Liver (tissue), 9 donors: ENCODE results near the gene SCRN1. TPM values are rescaled to one million over a fixed set of nuclear protein-coding genes. Genes with fewer than 3 reads are reported as not detected.

Experiments
- DNase-seq: peaks from one replicate; pipeline ENCODE4 v3.0.0-alpha.2; 2017; ENCODE audit warnings: low spot score
- H3K27ac ChIP-seq, 2 donors: one replicate each; pipeline ENCODE4 v1.7.0; 2013; ENCODE audit warnings: inconsistent platforms in 2 of 2, low read length in 2 of 2, control low read depth in 1 of 2, low read depth in 1 of 2, mild to moderate bottlenecking in 1 of 2
- H3K27me3 ChIP-seq, 4 donors: one replicate each; pipeline versions ENCODE4 v1.6.1 to v1.7.0; 2013; ENCODE audit warnings: low read length in 3 of 4, inconsistent platforms in 1 of 4, mild to moderate bottlenecking in 1 of 4, moderate library complexity in 1 of 4; ENCODE audit not compliant: control insufficient read depth in 4 of 4, insufficient read depth in 4 of 4
- H3K36me3 ChIP-seq, 4 donors: one replicate each; pipeline versions ENCODE4 v1.6.1 to v1.7.0; 2013; ENCODE audit warnings: low read length in 3 of 4, mild to moderate bottlenecking in 3 of 4, low read depth in 1 of 4, moderate library complexity in 1 of 4; ENCODE audit not compliant: control insufficient read depth in 4 of 4, insufficient read depth in 3 of 4
- H3K4me1 ChIP-seq, 4 donors: one replicate each; pipeline versions ENCODE4 v1.6.1 to v1.7.0; 2013; ENCODE audit warnings: low read length in 3 of 4, mild to moderate bottlenecking in 3 of 4, moderate library complexity in 1 of 4; ENCODE audit not compliant: control insufficient read depth in 4 of 4, insufficient read depth in 4 of 4
- H3K4me3 ChIP-seq, 3 donors: one replicate each; pipeline versions ENCODE4 v1.6.1 to v1.7.0; 2013; ENCODE audit warnings: low read length in 3 of 3, control low read depth in 1 of 3, low read depth in 1 of 3, mild to moderate bottlenecking in 1 of 3
- H3K9ac ChIP-seq, 2 donors: one replicate each; pipeline ENCODE4 v1.7.0; 2013; ENCODE audit warnings: low read length in 2 of 2, mild to moderate bottlenecking in 2 of 2, moderate library complexity in 2 of 2, control low read depth in 1 of 2, low read depth in 1 of 2
- H3K9me3 ChIP-seq, 4 donors: one replicate each; pipeline versions ENCODE4 v1.6.1 to v1.7.0; 2013; ENCODE audit warnings: low read length in 3 of 4; ENCODE audit not compliant: control insufficient read depth in 4 of 4
- FOXA1 ChIP-seq: IDR thresholded peaks from 2 replicates; pipeline ENCODE4 v1.6.1; 2016; ENCODE audit warnings: antibody characterized with exemption
- FOXA2 ChIP-seq: IDR thresholded peaks from 2 replicates; pipeline ENCODE4 v1.6.1; 2016; ENCODE audit warnings: antibody characterized with exemption
- GABPA ChIP-seq, 2 donors: IDR thresholded peaks in 1 of 2; conservative IDR thresholded peaks in 1 of 2; 2 replicates each; pipeline ENCODE4 v1.6.1; 2016; ENCODE audit warnings: antibody characterized with exemption in 2 of 2, mild to moderate bottlenecking in 1 of 2, moderate library complexity in 1 of 2
- JUND ChIP-seq, 2 donors: IDR thresholded peaks; 2 replicates each; pipeline ENCODE4 v1.6.1; 2016; ENCODE audit warnings: antibody characterized with exemption in 2 of 2
- MAX ChIP-seq: IDR thresholded peaks from 2 replicates; pipeline ENCODE4 v1.6.1; 2016; ENCODE audit warnings: antibody characterized with exemption
- NR2F2 ChIP-seq: IDR thresholded peaks from 2 replicates; pipeline ENCODE4 v1.6.1; 2016; ENCODE audit warnings: antibody characterized with exemption
- REST ChIP-seq: IDR thresholded peaks from 2 replicates; pipeline ENCODE4 v1.6.1; 2016; ENCODE audit warnings: antibody characterized with exemption, mild to moderate bottlenecking
- RXRA ChIP-seq, 2 donors: IDR thresholded peaks; 2 replicates each; pipeline ENCODE4 v1.6.1; 2017 to 2018; ENCODE audit warnings: antibody characterized with exemption in 2 of 2, mild to moderate bottlenecking in 1 of 2
- SP1 ChIP-seq: IDR thresholded peaks from 2 replicates; pipeline ENCODE4 v1.6.1; 2018; ENCODE audit warnings: antibody characterized with exemption, mild to moderate bottlenecking
- TAF1 ChIP-seq: conservative IDR thresholded peaks from 2 replicates; pipeline ENCODE4 v1.6.1; 2016; ENCODE audit warnings: antibody characterized with exemption, mild to moderate bottlenecking
- ZBTB33 ChIP-seq: IDR thresholded peaks from 2 replicates; pipeline ENCODE4 v1.6.1; 2016; ENCODE audit warnings: antibody characterized with exemption
- WGBS: extraction: QIAGEN DNeasy Blood & Tissue Kit; methylation state at CpG from one replicate; pipeline ENCODE4 v1.1.7; 2013; 5-methylcytosine and 5-hydroxymethylcytosine counted together
- polyA plus RNA-seq, 2 donors: library from polyadenylated mRNA; stranded (reverse) in 1 of 2; unstranded in 1 of 2; fragments of 200-250 nt in 1 of 2; fragments of >200 nt in 1 of 2; fragmentation: Nextera tagmentation in 1 of 2; extraction: Ambion mirVana in 1 of 2; gene quantifications; one replicate each; pipeline versions ENCODE4 v1.2.1 to v1.2.3, GENCODE V29; 2013 to 2015
- total RNA-seq, 2 donors: library from RNA; depleted of rRNA; stranded (reverse); fragments of >200 nt; gene quantifications; one replicate each; pipeline ENCODE4 v1.2.3, GENCODE V29; 2014
- TF ChIP-seq, protein P1 (sequence below): fragments of 150-350 bp; IDR thresholded peaks from 2 replicates; pipeline ENCODE4 v1.5.1; 2017; ENCODE audit warnings: improper control_type of control experiment, low read depth, low read length; ENCODE audit not compliant: missing input control
- donor health status: healthy.
- donor health status: healthy.
- donor health status: healthy.
- donor health status: healthy.
- donor health status: healthy.

The SCRN1 gene
- total and polyA plus RNA-seq, 4 donors = 1.1 to 4.1 (median 2.0) TPM

- WGBS = 66% methylated on average over 5 of the region's 5 CpGs
- no peaks in the 10 kb centered on the region for H3K36me3 ChIP-seq
Observed at GRCh38 chr7:29926741-29927140, 62.9 kb downstream of the SCRN1 start.

More at GRCh38 chr7:29926741-29927140, 62.9 kb downstream of the SCRN1 start:
- TF ChIP-seq SP1 (no peak), JUND (IDR thresholded peaks at IDR 0.05) (no peak), TAF1 (no peak), FOXA1 (no peak), ZBTB33 (no peak), NR2F2 (no peak), MAX (no peak), REST (no peak), RXRA (IDR thresholded peaks at IDR 0.05) (no peak), GABPA (IDR thresholded peaks at IDR 0.05 in 1 of 2, conservative IDR thresholded peaks at IDR 0.05 in 1 of 2) (no peak), FOXA2 (no peak)
- TF ChIP-seq, protein P1, sequence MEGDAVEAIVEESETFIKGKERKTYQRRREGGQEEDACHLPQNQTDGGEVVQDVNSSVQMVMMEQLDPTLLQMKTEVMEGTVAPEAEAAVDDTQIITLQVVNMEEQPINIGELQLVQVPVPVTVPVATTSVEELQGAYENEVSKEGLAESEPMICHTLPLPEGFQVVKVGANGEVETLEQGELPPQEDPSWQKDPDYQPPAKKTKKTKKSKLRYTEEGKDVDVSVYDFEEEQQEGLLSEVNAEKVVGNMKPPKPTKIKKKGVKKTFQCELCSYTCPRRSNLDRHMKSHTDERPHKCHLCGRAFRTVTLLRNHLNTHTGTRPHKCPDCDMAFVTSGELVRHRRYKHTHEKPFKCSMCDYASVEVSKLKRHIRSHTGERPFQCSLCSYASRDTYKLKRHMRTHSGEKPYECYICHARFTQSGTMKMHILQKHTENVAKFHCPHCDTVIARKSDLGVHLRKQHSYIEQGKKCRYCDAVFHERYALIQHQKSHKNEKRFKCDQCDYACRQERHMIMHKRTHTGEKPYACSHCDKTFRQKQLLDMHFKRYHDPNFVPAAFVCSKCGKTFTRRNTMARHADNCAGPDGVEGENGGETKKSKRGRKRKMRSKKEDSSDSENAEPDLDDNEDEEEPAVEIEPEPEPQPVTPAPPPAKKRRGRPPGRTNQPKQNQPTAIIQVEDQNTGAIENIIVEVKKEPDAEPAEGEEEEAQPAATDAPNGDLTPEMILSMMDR = no peak
- no peak for DNase-seq
- H3K4me1 ChIP-seq = no peaks in the 10 kb centered on the region
- no peak overlapping the region for H3K4me3 ChIP-seq
- no peaks in the 10 kb centered on the region for H3K9me3 ChIP-seq
- H3K27me3 ChIP-seq = no peaks in the 10 kb centered on the region
- H3K9ac ChIP-seq = no peak overlapping the region
- H3K27ac ChIP-seq = no peak overlapping the region
